ENCODE measurements around the gene DNAH9.

Gene DNAH9

DNA sequence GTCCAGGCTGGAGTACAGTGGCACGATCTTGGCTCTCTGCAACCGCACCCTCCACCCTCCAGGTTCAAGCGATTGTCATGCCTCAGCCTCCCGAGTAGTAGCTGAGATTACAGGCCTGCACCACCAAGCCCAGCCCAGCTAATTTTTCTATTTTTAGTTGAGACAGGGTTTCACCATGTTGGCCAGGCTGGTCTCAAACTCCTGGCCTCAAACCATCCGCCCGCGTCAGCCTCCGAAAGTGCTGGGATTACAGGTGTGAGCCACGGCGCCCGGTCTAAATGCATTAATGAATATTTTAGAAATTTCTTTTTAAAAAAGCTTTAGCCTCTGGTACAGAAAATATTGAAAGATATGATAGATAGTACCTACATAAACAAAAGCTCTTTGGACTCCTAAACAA, 95.0 kb downstream of the DNAH9 start:
- no peaks in the 10 kb centered on the region for H3K4me1 ChIP-seq (ENCODE audit: insufficient read depth, low read length)
- H3K27ac ChIP-seq (ENCODE audit: low read length): no peak overlapping the region
- no peaks in the 10 kb centered on the region for H3K36me3 ChIP-seq (ENCODE audit: insufficient read depth, low read depth, low read length)
- no peaks in the 10 kb centered on the region for H3K27me3 ChIP-seq (ENCODE audit: insufficient read depth, low read length)
- H3K9me3 ChIP-seq (ENCODE audit: insufficient read depth, low read depth, low read length): no peaks in the 10 kb centered on the region
- H3K9ac ChIP-seq (ENCODE audit: low read depth, low read length): no peak overlapping the region
- no peak overlapping the region for H3K4me3 ChIP-seq (ENCODE audit: low read length)

DNA sequence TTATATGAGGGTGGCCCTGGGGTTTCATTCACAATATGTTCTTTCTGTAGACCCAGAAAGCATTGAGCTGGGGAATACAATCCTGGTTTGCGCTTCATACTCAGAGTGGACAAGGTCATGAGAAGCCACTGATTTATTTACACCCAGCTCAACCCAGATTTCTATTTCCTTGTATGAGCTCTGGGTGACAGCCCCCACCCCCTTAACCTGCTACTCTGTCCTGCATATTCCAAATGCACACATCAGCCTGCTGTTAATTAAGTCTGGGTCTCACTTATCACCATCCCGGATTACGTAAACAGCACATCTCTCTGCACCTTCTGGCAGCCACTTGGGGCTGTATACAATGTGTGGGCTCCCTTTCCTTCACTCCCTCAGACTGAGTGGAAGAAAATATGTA, 102.4 kb downstream of the DNAH9 start:
- no peak overlapping the region for H3K9ac ChIP-seq (ENCODE audit: low read depth, low read length)
- no peaks in the 10 kb centered on the region for H3K36me3 ChIP-seq (ENCODE audit: insufficient read depth, low read depth, low read length)
- no peak overlapping the region for H3K4me3 ChIP-seq (ENCODE audit: low read length)
- no peaks in the 10 kb centered on the region for H3K4me1 ChIP-seq (ENCODE audit: insufficient read depth, low read length)
- H3K27me3 ChIP-seq (ENCODE audit: insufficient read depth, low read length): no peaks in the 10 kb centered on the region
- H3K9me3 ChIP-seq (ENCODE audit: insufficient read depth, low read depth, low read length): no peaks in the 10 kb centered on the region
- H3K27ac ChIP-seq (ENCODE audit: low read length): no peak overlapping the region

DNA sequence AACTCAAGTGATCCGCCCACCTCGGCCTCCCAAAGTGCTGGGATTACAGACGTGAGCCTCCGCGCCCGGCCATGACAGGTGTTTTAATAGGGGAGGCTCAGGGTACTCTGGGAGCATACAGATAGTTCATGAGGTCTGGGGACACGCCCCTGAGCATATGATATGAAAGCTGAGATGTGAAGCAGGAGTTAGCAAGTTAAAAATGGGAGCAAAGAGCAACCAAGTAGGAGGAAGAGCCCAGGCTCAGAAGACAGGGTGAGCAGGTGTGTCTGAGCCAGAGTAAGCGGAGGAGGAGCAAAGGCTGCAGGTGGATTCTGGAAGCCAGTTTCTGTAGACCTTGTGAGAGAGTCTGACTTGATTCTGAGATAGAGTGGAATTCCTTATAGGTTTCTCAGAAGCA, 103.6 kb downstream of the DNAH9 start:
- Histone ChIP-seq H3K27ac (ENCODE audit: low read length) (no peak overlapping the region), H3K4me1 (ENCODE audit: insufficient read depth, low read length) (no peaks in the 10 kb centered on the region), H3K9ac (ENCODE audit: low read depth, low read length) (no peak overlapping the region), H3K36me3 (ENCODE audit: insufficient read depth, low read depth, low read length) (no peaks in the 10 kb centered on the region), H3K4me3 (ENCODE audit: low read length) (no peak overlapping the region), H3K9me3 (ENCODE audit: insufficient read depth, low read depth, low read length) (no peaks in the 10 kb centered on the region), H3K27me3 (ENCODE audit: insufficient read depth, low read length) (no peaks in the 10 kb centered on the region)

DNA sequence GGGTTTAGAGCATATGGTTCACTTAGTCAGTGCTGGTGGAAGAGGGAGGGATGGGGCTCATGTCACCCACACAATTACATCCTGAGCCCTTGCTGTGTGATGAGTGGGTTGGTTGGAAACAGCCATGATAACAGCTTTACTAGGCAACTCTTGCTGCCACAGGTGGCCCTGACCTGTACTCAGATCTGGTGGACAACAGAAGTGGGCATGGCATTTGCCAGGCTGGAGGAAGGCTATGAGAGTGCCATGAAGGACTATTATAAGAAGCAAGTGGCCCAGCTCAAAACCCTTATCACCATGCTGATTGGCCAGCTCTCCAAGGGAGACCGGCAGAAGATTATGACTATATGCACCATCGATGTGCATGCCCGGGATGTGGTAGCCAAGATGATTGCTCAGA, 105.8 kb downstream of the DNAH9 start:
- Histone ChIP-seq H3K27me3 (ENCODE audit: insufficient read depth, low read length) (no peaks in the 10 kb centered on the region), H3K27ac (ENCODE audit: low read length) (no peak overlapping the region), H3K4me3 (ENCODE audit: low read length) (no peak overlapping the region), H3K36me3 (ENCODE audit: insufficient read depth, low read depth, low read length) (no peaks in the 10 kb centered on the region), H3K4me1 (ENCODE audit: insufficient read depth, low read length) (peaks cover 3% of the 10 kb centered on the region; the same call in 1 of the 2 replicates), H3K9ac (ENCODE audit: low read depth, low read length) (no peak overlapping the region), H3K9me3 (ENCODE audit: insufficient read depth, low read depth, low read length) (no peaks in the 10 kb centered on the region)

DNA sequence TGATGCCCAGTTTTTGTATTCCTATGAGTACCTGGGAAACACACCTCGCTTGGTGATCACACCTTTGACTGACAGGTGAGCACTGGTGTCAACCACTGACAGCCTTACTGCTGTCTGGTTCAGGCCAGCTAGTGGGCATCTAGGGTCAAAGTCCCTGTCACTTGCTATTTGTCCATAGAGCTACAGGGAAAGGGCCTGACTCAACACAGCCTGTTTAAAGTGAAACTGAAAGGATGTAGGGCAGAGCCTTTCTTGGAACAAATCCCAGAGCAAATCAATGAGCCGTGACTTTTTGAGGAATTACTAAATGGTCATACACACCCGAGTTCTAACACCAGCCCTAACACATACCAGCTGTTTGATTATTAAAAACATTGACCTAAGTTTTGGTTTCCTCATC, 106.8 kb downstream of the DNAH9 start:
- H3K27me3 ChIP-seq (ENCODE audit: insufficient read depth, low read length): no peaks in the 10 kb centered on the region
- no peaks in the 10 kb centered on the region for H3K9me3 ChIP-seq (ENCODE audit: insufficient read depth, low read depth, low read length)
- H3K4me3 ChIP-seq (ENCODE audit: low read length): no peak overlapping the region
- H3K27ac ChIP-seq (ENCODE audit: low read length): no peak overlapping the region
- H3K9ac ChIP-seq (ENCODE audit: low read depth, low read length): no peak overlapping the region
- H3K36me3 ChIP-seq (ENCODE audit: insufficient read depth, low read depth, low read length): no peaks in the 10 kb centered on the region
- peaks cover 3% of the 10 kb centered on the region; the same call in 1 of the 2 replicates for H3K4me1 ChIP-seq (ENCODE audit: insufficient read depth, low read length)

DNA sequence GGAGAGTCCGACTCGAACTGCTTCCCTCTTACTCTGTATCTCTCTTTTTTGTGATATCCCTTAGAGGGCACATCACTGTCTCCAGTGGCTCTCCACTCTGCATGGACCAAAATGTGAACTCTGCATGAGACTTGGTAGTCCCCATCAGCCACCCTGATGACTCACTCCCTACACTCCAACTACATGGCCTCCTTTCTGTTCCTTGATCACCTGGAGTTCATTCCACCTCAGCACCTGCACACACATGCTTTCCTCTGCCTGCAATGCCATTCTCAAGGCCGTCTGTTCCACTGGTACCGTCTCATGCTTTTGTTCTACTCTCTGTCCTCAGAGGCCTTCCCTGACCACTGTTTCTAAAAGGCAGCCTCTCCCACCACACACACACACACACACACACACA, 109.3 kb downstream of the DNAH9 start:
- no peak overlapping the region for H3K4me3 ChIP-seq (ENCODE audit: low read length)
- H3K36me3 ChIP-seq (ENCODE audit: insufficient read depth, low read depth, low read length): no peaks in the 10 kb centered on the region
- H3K9me3 ChIP-seq (ENCODE audit: insufficient read depth, low read depth, low read length): no peaks in the 10 kb centered on the region
- peaks cover 3% of the 10 kb centered on the region; the same call in 1 of the 2 replicates for H3K4me1 ChIP-seq (ENCODE audit: insufficient read depth, low read length)
- H3K9ac ChIP-seq (ENCODE audit: low read depth, low read length): no peak overlapping the region
- H3K27ac ChIP-seq (ENCODE audit: low read length): no peak overlapping the region
- no peaks in the 10 kb centered on the region for H3K27me3 ChIP-seq (ENCODE audit: insufficient read depth, low read length)

DNA sequence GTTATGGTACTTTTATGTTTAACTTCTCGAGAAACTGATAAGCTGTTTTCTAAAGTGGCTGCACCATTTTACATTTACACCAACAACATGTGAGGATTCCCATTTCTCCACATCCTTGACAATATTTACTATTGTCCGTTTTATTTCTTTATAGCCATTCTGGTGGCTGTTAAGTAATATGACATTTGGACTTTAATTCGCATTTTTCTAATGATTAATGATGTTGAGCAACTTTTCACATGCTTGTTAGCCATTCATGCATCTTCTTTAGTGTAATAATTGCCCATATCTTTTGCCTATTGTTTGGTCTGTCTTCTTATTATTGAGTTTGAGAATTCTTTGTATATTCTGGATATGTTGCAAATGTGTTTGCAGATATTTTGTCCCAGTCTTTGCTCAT, 114.2 kb downstream of the DNAH9 start:
- no peak overlapping the region for H3K9ac ChIP-seq (ENCODE audit: low read depth, low read length)
- peaks cover 3% of the 10 kb centered on the region; the same call in 1 of the 2 replicates for H3K4me1 ChIP-seq (ENCODE audit: insufficient read depth, low read length)
- H3K9me3 ChIP-seq (ENCODE audit: insufficient read depth, low read depth, low read length): no peaks in the 10 kb centered on the region
- H3K4me3 ChIP-seq (ENCODE audit: low read length): no peak overlapping the region
- no peaks in the 10 kb centered on the region for H3K27me3 ChIP-seq (ENCODE audit: insufficient read depth, low read length)
- H3K36me3 ChIP-seq (ENCODE audit: insufficient read depth, low read depth, low read length): no peaks in the 10 kb centered on the region
- no peak overlapping the region for H3K27ac ChIP-seq (ENCODE audit: low read length)

DNA sequence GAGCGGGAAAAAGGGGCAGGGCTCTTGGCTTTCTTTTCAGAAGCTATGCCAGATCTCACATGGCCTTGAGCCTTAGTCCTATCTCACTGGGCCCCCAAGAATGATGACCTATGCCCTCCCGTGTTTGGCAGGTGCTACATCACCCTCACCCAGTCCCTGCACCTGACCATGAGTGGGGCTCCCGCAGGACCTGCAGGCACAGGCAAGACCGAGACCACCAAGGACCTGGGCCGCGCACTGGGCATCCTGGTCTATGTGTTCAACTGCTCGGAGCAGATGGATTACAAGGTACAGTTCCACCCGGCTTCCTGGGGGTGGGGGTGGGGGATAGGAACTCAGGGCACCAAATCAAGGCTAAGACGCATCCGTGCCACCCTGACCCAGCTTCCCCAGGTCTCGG, 120.9 kb downstream of the DNAH9 start:
- Histone ChIP-seq H3K27me3 (ENCODE audit: insufficient read depth, low read length) (no peaks in the 10 kb centered on the region), H3K36me3 (ENCODE audit: insufficient read depth, low read depth, low read length) (no peaks in the 10 kb centered on the region), H3K9ac (ENCODE audit: low read depth, low read length) (no peak overlapping the region), H3K4me1 (ENCODE audit: insufficient read depth, low read length) (no peaks in the 10 kb centered on the region), H3K27ac (ENCODE audit: low read length) (no peak overlapping the region), H3K4me3 (ENCODE audit: low read length) (no peak overlapping the region), H3K9me3 (ENCODE audit: insufficient read depth, low read depth, low read length) (peaks cover 1% of the 10 kb centered on the region; the same call in 1 of the 2 replicates)

DNA sequence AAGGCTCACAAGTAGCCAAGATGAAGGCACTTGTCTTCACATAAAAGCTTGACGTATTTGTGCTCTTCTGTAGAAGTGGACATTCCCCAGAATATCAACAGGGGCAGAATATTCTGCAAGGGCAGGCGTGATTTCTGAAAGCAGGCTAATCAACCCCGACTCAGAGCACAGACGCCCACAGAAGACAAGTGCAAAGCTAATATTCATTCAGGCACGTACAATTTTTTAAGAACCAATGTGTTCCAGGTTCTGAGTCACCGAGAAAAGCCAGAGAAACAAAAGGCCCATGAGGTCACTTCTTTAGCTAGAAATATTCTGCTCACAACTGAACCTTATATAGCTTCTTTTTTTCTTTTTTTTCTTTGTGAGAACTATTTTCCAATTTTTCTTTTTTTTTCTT, 121.6 kb downstream of the DNAH9 start:
- no peaks in the 10 kb centered on the region for H3K4me1 ChIP-seq (ENCODE audit: insufficient read depth, low read length)
- H3K36me3 ChIP-seq (ENCODE audit: insufficient read depth, low read depth, low read length): no peaks in the 10 kb centered on the region
- no peak overlapping the region for H3K4me3 ChIP-seq (ENCODE audit: low read length)
- H3K27me3 ChIP-seq (ENCODE audit: insufficient read depth, low read length): no peaks in the 10 kb centered on the region
- no peak overlapping the region for H3K27ac ChIP-seq (ENCODE audit: low read length)
- H3K9ac ChIP-seq (ENCODE audit: low read depth, low read length): no peak overlapping the region
- H3K9me3 ChIP-seq (ENCODE audit: insufficient read depth, low read depth, low read length): peaks cover 7% of the 10 kb centered on the region; the same call in 1 of the 2 replicates

DNA sequence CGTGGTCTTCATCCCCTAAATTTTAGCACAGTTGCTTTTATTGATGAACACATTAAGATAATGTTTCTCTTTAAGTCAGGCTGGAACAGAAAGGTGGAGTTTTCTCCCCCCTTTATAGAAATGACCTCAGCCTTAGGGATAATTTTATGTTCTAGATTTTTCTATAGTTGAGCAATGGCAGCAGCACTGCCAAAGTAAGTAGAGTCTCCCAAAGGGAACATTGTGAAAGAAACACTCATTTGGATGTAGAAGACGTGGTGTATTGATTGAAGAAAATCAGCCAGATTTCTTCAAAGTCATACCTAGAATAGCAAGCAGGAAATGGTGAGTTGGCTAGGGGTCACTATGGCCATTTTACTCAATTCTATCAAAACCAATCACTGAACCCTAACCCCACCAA, 122.5 kb downstream of the DNAH9 start:
- no peak overlapping the region for H3K4me3 ChIP-seq (ENCODE audit: low read length)
- no peaks in the 10 kb centered on the region for H3K27me3 ChIP-seq (ENCODE audit: insufficient read depth, low read length)
- H3K4me1 ChIP-seq (ENCODE audit: insufficient read depth, low read length): no peaks in the 10 kb centered on the region
- no peak overlapping the region for H3K9ac ChIP-seq (ENCODE audit: low read depth, low read length)
- H3K27ac ChIP-seq (ENCODE audit: low read length): no peak overlapping the region
- peaks cover 9% of the 10 kb centered on the region; the same call in 1 of the 2 replicates for H3K9me3 ChIP-seq (ENCODE audit: insufficient read depth, low read depth, low read length)
- no peaks in the 10 kb centered on the region for H3K36me3 ChIP-seq (ENCODE audit: insufficient read depth, low read depth, low read length)

DNA sequence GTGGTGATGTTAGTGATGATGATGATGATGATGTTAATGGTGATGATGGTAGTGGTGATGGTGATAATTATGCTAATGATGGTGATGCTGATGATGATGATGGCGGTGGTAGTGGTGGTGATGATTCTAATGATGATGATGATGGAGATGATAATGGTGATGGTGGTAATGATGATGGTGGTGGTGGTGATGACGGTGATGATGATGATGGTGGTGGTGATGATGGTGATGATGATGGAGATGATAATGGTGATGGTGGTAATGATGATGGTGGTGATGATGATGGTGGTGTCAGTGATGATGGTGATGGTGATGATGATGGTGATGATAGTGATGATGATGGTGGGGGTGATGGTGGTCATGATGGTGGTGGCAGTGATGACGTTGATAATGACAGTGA, 132.5 kb downstream of the DNAH9 start:
- Histone ChIP-seq H3K36me3 (ENCODE audit: insufficient read depth, low read depth, low read length) (no peaks in the 10 kb centered on the region), H3K27me3 (ENCODE audit: insufficient read depth, low read length) (no peaks in the 10 kb centered on the region), H3K9me3 (ENCODE audit: insufficient read depth, low read depth, low read length) (no peaks in the 10 kb centered on the region), H3K27ac (ENCODE audit: low read length) (no peak overlapping the region), H3K4me1 (ENCODE audit: insufficient read depth, low read length) (peaks cover 19% of the 10 kb centered on the region; the same call in 1 of the 2 replicates), H3K4me3 (ENCODE audit: low read length) (no peak overlapping the region), H3K9ac (ENCODE audit: low read depth, low read length) (no peak overlapping the region)

DNA sequence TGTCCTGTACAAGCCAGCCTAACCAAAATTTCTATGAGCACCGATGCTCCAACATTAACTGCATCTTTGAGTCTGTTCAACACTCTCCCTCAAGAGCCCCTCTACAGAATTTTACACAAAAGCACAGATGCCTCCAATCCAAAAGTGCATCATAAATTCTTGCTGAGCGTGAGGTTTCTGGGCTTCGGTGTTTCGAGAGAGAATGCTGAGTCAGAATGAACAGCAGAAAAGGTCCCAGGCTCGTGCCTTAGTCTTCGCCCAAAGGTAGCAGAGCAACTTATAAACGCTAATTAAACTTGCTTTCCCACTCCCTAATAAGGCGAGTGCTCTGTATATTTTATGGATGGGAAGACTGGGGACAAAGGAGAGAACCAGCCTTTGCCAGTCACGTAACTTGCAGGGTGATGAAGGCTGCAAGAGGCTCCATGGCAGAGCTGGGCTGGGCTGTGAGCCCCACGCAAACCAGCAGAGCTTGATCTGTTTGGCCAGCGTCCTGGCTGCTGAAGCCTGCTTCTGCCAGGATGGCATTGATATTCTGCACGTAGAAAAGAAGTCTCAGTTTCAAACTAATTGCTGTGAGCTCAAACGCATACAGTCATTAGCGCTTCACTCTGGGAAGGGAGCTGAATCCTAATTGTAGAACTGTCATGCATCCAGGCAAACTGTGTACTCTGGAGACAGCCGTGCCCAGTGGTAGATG, 138.5 kb downstream of the DNAH9 start:
- H3K4me3 ChIP-seq (ENCODE audit: low read length): no peak overlapping the region
- H3K27me3 ChIP-seq (ENCODE audit: insufficient read depth, low read length): no peaks in the 10 kb centered on the region
- H3K36me3 ChIP-seq (ENCODE audit: insufficient read depth, low read depth, low read length): no peaks in the 10 kb centered on the region
- H3K9me3 ChIP-seq (ENCODE audit: insufficient read depth, low read depth, low read length): no peaks in the 10 kb centered on the region
- no peaks in the 10 kb centered on the region for H3K4me1 ChIP-seq (ENCODE audit: insufficient read depth, low read length)
- no peak overlapping the region for H3K27ac ChIP-seq (ENCODE audit: low read length)
- no peak overlapping the region for H3K9ac ChIP-seq (ENCODE audit: low read depth, low read length)

Data from iPS-20b (cell line).